K562 (cell line): ENCODE results near the gene SPATS1. TPM values are rescaled to one million over a fixed set of nuclear protein-coding genes. Genes with fewer than 3 reads are reported as not detected.
A peak's percentile ranks its signal among the peaks of the same experiment; 100 is the strongest.

Source experiments
- ERF ChIP-seq: fragments of 450-650 bp; formaldehyde crosslinking; IDR thresholded peaks from 2 replicates; pipeline ENCODE4 v1.4.0; 2020; ENCODE audit warnings: mild to moderate bottlenecking, mixed read lengths
- FIP1L1 ChIP-seq: fragments of 200-400 bp; formaldehyde crosslinking; IDR thresholded peaks from 2 replicates; pipeline ENCODE4 v1.6.1; 2018; ENCODE audit warnings: mild to moderate bottlenecking, low read depth, low read length; ENCODE audit not compliant: poor library complexity, severe bottlenecking
- GATAD2A ChIP-seq: fragments of 450-650 bp; IDR thresholded peaks from 2 replicates; pipeline ENCODE4 v1.6.1; 2017
- HMG20A ChIP-seq: fragments of 450-650 bp; formaldehyde crosslinking; conservative IDR thresholded peaks from 2 replicates; pipeline ENCODE4 v1.4.0; 2020; ENCODE audit warnings: mild to moderate bottlenecking, mixed read lengths
- MED1 ChIP-seq: sonication (generic); formaldehyde crosslinking; IDR thresholded peaks from 2 replicates; pipeline ENCODE4 v1.8.1; 2023; ENCODE audit warnings: missing genetic modification reagents, borderline replicate concordance
- MEF2A ChIP-seq: IDR thresholded peaks from 2 replicates; pipeline ENCODE4 v1.6.1; 2011; ENCODE audit warnings: low read depth, mild to moderate bottlenecking, low read length, moderate library complexity; ENCODE audit not compliant: control insufficient read depth
- MTA3 ChIP-seq: fragments of 450-650 bp; formaldehyde crosslinking; IDR thresholded peaks from 2 replicates; pipeline ENCODE4 v1.6.1; 2017; ENCODE audit warnings: mild to moderate bottlenecking, borderline replicate concordance
- PHB2 ChIP-seq: fragments of 450-650 bp; IDR thresholded peaks from 2 replicates; pipeline ENCODE4 v1.6.1; 2017; ENCODE audit warnings: low read depth
- PHF20 ChIP-seq: fragments of 450-650 bp; IDR thresholded peaks from 2 replicates; pipeline ENCODE4 v1.6.1; 2018; ENCODE audit not compliant: partially characterized antibody
- RHOXF2B ChIP-seq: fragments of 250-450 bp; sonication (Bioruptor Pico); conservative IDR thresholded peaks from 2 replicates; pipeline ENCODE4 v1.5.1; 2021
- TAF15 ChIP-seq: fragments of 200-400 bp; formaldehyde crosslinking; IDR thresholded peaks from 2 replicates; pipeline ENCODE4 v1.6.1; 2017; ENCODE audit warnings: mild to moderate bottlenecking, low read depth, low read length, moderate library complexity
- TEAD2 ChIP-seq: fragments of 450-650 bp; IDR thresholded peaks from 2 replicates; pipeline ENCODE4 v1.6.1; 2016; ENCODE audit warnings: missing genetic modification characterization, control low read depth, missing compliant biosample characterization
- polyA plus RNA-seq, 8 experiments: library from polyadenylated mRNA; depleted of rRNA in 4 of 8; stranded (reverse) in 5 of 8; unstranded in 3 of 8; fragments of >200 nt; fragmentation: Nextera tagmentation in 2 of 8; fragmentation: Illumina TruSeq in 1 of 8; extraction: Ambion mirVana in 2 of 8; extraction: Trizol in 1 of 8; gene quantifications; 2 replicates each; pipeline versions ENCODE4 v1.2.1 to v1.2.3, GENCODE V29; 2011 to 2014; ENCODE audit warnings: inconsistent platforms in 1 of 8, missing spikeins in 1 of 8
- total RNA-seq, 7 experiments: library from RNA; depleted of rRNA in 6 of 7; stranded (reverse); fragments of >200 nt in 6 of 7; fragmentation: Illumina TruSeq in 2 of 7; extraction: Trizol in 2 of 7; gene quantifications; 2 replicates each; pipeline versions ENCODE4 v1.2.1 to v1.2.3, GENCODE V29; 2011 to 2021; ENCODE audit warnings: low replicate concordance in 1 of 7
- TF ChIP-seq, protein P1 (sequence below), 2 experiments: IDR thresholded peaks; 2 replicates each; pipeline ENCODE4 v1.6.1; 2012; ENCODE audit warnings: improper control_type of control experiment in 2 of 2, low read depth in 2 of 2, low read length in 2 of 2, borderline replicate concordance in 1 of 2
- TF ChIP-seq, protein P2 (sequence below): fragments of 150-350 bp; IDR thresholded peaks from 2 replicates; pipeline ENCODE4 v1.6.1; 2014; ENCODE audit warnings: low read depth, mild to moderate bottlenecking, low read length, borderline replicate concordance
- TF ChIP-seq, protein P3 (sequence below): fragments of 450-650 bp; IDR thresholded peaks from 2 replicates; pipeline ENCODE4 v1.6.1; 2016; ENCODE audit warnings: mild to moderate bottlenecking
- TF ChIP-seq, protein P4 (sequence below): sonication (generic); formaldehyde crosslinking; IDR thresholded peaks from 2 replicates; pipeline ENCODE4 v1.8.0; 2022; ENCODE audit warnings: missing genetic modification reagents, mild to moderate bottlenecking, moderate library complexity, borderline replicate concordance
- TF ChIP-seq, protein P5 (sequence below), 2 experiments: fragments of 450-650 bp; IDR thresholded peaks; 2 replicates each; pipeline ENCODE4 v1.6.1; 2016

The SPATS1 gene
- total and polyA plus RNA-seq, 9 of the 15 experiments (the other 6 are each of a cell fraction or from before 2014, with no cell fraction given), result not detected

DNA sequence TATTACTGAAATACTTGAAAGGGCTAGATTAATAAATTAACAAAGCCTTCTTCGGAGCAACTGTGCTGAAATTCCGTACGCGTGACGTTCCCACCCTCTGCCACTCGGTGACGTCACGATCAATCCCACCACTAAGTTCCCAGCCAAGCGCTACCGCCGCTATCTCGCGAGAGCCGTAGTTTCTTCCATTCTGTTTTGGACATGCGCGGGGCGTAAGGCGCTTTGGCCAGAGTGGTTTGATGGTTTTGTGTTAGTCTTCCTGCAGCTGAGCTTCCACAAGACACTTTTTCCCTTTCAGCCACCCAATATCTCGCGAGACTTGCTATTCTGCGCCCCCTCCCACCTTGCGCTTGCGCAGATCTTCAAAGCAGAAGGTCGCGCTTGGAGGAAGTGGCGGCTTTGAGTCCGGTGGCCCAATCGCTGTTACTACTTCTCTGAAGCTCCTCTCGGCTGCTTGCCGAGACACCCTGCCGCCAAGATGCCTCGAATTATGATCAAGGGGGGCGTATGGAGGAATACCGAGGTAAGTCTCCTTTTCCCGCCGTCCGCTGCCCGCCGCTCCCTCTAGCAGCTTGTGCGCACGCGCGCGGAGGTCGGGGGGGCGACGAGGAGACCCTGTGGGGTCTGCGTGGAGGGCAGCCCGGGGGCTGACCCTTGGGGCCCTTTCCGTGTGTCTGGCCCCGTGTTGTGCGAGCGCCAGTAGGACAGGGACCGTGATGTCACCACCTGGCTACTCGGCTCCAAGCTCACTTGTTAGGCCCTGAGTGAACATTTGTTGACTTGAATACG, 45.1 kb downstream of the SPATS1 start, which contains the start of gene CDC5L (continued):
- TF ChIP-seq MEF2A, result no peak
- TF ChIP-seq HMG20A (CRISPR knock-in tag), result no peak
- TF ChIP-seq, protein P1, sequence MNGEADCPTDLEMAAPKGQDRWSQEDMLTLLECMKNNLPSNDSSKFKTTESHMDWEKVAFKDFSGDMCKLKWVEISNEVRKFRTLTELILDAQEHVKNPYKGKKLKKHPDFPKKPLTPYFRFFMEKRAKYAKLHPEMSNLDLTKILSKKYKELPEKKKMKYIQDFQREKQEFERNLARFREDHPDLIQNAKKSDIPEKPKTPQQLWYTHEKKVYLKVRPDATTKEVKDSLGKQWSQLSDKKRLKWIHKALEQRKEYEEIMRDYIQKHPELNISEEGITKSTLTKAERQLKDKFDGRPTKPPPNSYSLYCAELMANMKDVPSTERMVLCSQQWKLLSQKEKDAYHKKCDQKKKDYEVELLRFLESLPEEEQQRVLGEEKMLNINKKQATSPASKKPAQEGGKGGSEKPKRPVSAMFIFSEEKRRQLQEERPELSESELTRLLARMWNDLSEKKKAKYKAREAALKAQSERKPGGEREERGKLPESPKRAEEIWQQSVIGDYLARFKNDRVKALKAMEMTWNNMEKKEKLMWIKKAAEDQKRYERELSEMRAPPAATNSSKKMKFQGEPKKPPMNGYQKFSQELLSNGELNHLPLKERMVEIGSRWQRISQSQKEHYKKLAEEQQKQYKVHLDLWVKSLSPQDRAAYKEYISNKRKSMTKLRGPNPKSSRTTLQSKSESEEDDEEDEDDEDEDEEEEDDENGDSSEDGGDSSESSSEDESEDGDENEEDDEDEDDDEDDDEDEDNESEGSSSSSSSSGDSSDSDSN (IDR thresholded peaks at IDR 0.05; ENCODE audit: borderline replicate concordance in 1 of 2, low read depth in 2 of 2, low read length in 2 of 2), result no peak
- no peak for TF ChIP-seq TEAD2
- TF ChIP-seq, protein P2, sequence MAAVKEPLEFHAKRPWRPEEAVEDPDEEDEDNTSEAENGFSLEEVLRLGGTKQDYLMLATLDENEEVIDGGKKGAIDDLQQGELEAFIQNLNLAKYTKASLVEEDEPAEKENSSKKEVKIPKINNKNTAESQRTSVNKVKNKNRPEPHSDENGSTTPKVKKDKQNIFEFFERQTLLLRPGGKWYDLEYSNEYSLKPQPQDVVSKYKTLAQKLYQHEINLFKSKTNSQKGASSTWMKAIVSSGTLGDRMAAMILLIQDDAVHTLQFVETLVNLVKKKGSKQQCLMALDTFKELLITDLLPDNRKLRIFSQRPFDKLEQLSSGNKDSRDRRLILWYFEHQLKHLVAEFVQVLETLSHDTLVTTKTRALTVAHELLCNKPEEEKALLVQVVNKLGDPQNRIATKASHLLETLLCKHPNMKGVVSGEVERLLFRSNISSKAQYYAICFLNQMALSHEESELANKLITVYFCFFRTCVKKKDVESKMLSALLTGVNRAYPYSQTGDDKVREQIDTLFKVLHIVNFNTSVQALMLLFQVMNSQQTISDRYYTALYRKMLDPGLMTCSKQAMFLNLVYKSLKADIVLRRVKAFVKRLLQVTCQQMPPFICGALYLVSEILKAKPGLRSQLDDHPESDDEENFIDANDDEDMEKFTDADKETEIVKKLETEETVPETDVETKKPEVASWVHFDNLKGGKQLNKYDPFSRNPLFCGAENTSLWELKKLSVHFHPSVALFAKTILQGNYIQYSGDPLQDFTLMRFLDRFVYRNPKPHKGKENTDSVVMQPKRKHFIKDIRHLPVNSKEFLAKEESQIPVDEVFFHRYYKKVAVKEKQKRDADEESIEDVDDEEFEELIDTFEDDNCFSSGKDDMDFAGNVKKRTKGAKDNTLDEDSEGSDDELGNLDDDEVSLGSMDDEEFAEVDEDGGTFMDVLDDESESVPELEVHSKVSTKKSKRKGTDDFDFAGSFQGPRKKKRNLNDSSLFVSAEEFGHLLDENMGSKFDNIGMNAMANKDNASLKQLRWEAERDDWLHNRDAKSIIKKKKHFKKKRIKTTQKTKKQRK, result no peak
- TF ChIP-seq MED1 (CRISPR knock-in tag), result no peak
- peak; percentile 77; the same call in 1 of the 2 replicates for TF ChIP-seq GATAD2A
- TF ChIP-seq, protein P3, sequence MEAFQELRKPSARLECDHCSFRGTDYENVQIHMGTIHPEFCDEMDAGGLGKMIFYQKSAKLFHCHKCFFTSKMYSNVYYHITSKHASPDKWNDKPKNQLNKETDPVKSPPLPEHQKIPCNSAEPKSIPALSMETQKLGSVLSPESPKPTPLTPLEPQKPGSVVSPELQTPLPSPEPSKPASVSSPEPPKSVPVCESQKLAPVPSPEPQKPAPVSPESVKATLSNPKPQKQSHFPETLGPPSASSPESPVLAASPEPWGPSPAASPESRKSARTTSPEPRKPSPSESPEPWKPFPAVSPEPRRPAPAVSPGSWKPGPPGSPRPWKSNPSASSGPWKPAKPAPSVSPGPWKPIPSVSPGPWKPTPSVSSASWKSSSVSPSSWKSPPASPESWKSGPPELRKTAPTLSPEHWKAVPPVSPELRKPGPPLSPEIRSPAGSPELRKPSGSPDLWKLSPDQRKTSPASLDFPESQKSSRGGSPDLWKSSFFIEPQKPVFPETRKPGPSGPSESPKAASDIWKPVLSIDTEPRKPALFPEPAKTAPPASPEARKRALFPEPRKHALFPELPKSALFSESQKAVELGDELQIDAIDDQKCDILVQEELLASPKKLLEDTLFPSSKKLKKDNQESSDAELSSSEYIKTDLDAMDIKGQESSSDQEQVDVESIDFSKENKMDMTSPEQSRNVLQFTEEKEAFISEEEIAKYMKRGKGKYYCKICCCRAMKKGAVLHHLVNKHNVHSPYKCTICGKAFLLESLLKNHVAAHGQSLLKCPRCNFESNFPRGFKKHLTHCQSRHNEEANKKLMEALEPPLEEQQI, result no peak
- TF ChIP-seq PHF20, result peak; percentile 66
- peak; percentile 94 for TF ChIP-seq ERF
- TF ChIP-seq MTA3, result peak; percentile 92; the same call in 1 of the 2 replicates
- TF ChIP-seq FIP1L1, result no peak
- no peak for TF ChIP-seq TAF15
- no peak for TF ChIP-seq RHOXF2B
- TF ChIP-seq, protein P4, sequence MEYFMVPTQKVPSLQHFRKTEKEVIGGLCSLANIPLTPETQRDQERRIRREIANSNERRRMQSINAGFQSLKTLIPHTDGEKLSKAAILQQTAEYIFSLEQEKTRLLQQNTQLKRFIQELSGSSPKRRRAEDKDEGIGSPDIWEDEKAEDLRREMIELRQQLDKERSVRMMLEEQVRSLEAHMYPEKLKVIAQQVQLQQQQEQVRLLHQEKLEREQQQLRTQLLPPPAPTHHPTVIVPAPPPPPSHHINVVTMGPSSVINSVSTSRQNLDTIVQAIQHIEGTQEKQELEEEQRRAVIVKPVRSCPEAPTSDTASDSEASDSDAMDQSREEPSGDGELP (CRISPR knock-in tag), result peak; percentile 96
- TF ChIP-seq, protein P5, sequence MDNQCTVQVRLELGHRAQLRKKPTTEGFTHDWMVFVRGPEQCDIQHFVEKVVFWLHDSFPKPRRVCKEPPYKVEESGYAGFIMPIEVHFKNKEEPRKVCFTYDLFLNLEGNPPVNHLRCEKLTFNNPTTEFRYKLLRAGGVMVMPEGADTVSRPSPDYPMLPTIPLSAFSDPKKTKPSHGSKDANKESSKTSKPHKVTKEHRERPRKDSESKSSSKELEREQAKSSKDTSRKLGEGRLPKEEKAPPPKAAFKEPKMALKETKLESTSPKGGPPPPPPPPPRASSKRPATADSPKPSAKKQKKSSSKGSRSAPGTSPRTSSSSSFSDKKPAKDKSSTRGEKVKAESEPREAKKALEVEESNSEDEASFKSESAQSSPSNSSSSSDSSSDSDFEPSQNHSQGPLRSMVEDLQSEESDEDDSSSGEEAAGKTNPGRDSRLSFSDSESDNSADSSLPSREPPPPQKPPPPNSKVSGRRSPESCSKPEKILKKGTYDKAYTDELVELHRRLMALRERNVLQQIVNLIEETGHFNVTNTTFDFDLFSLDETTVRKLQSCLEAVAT (IDR thresholded peaks at IDR 0.05), result no peak; a peak in 1 of 4 replicates
- TF ChIP-seq PHB2, result no peak
